Gastrocnemius medialis (tissue), 4 donors: ENCODE measurements around the gene QRFPR.

Experiments used
- POLR2A ChIP-seq, 2 donors: fragments of 450-650 bp; IDR thresholded peaks; one replicate each; pipeline ENCODE4 v1.6.1; 2017; ENCODE audit warnings: antibody characterized with exemption in 2 of 2, mild to moderate bottlenecking in 2 of 2, moderate library complexity in 2 of 2
- TF ChIP-seq, protein P1 (sequence below), 5 experiments: fragments of 450-650 bp in 3 of 5; fragments of 200-600 bp in 2 of 5; sonication (generic) in 2 of 5; IDR thresholded peaks in 4 of 5; conservative IDR thresholded peaks in 1 of 5; 1 replicate in 4 of 5; 2 replicates in 1 of 5; pipeline ENCODE4 v1.5.1; 2016 to 2019; ENCODE audit warnings: antibody characterized with exemption in 5 of 5, mild to moderate bottlenecking in 3 of 5, moderate library complexity in 3 of 5

DNA sequence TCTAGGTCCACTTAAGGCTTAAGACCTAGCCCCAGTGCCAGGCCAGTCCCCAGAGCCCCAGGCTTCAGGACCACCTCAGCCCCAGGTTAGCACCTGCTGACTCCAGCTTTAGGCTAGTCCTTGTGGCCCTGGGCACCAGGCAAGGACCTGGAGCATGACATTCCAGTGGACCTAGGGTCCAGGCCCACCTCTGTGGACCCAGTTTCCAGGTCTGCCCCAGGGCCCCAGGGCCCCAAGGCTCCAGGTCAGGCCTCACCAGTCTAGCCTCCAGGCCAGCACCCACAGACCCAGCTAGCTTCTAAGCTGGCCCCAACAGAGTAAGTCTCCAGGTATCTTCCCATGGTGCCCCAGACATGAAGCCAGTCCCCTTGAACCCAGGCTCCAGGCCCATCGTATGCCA is 97.5 kb downstream of the QRFPR start:
- TF ChIP-seq, protein P1, sequence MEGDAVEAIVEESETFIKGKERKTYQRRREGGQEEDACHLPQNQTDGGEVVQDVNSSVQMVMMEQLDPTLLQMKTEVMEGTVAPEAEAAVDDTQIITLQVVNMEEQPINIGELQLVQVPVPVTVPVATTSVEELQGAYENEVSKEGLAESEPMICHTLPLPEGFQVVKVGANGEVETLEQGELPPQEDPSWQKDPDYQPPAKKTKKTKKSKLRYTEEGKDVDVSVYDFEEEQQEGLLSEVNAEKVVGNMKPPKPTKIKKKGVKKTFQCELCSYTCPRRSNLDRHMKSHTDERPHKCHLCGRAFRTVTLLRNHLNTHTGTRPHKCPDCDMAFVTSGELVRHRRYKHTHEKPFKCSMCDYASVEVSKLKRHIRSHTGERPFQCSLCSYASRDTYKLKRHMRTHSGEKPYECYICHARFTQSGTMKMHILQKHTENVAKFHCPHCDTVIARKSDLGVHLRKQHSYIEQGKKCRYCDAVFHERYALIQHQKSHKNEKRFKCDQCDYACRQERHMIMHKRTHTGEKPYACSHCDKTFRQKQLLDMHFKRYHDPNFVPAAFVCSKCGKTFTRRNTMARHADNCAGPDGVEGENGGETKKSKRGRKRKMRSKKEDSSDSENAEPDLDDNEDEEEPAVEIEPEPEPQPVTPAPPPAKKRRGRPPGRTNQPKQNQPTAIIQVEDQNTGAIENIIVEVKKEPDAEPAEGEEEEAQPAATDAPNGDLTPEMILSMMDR (IDR thresholded peaks at IDR 0.05 in 4 of 5, conservative IDR thresholded peaks at IDR 0.05 in 1 of 5) = no peak
- TF ChIP-seq POLR2A (IDR thresholded peaks at IDR 0.05) = no peak
